ENCODE measurements around the gene CENPF. TPM values are rescaled to one million over a fixed set of nuclear protein-coding genes. Genes with fewer than 3 reads are reported as not detected.

Gene CENPF
- total RNA-seq, 3 donors from 2014 or later (not counting 1 experiment from before 2014, with no cell fraction given), result 3.8 to 6.6 (median 4.0) TPM

- Histone ChIP-seq H3K4me3 (ENCODE audit: low read length) (no peak overlapping the region), H3K9me3 (ENCODE audit: control insufficient read depth, insufficient read depth, low read length) (no peaks in the 10 kb centered on the region), H3K4me1 (ENCODE audit: control insufficient read depth, insufficient read depth, low read length) (no peaks in the 10 kb centered on the region), H3K27me3 (ENCODE audit: control insufficient read depth, insufficient read depth, low read length) (no peaks in the 10 kb centered on the region), H3K36me3 (ENCODE audit: control insufficient read depth, insufficient read depth, low read length) (no peaks in the 10 kb centered on the region), H3K27ac (ENCODE audit: low read length) (no peak overlapping the region)
- TF ChIP-seq CTCF (IDR thresholded peaks at IDR 0.05), result no peak
- no peak for ATAC-seq
- no peaks in the 10 kb centered on the region for H3K27me3 Mint-ChIP-seq (ENCODE audit: low read depth in 2 of 2)
- peaks cover 3 to 4% of the 10 kb centered on the region in 2 donors for H3K4me1 Mint-ChIP-seq
- no peak overlapping the region for H3K4me3 Mint-ChIP-seq
- no peaks in the 10 kb centered on the region for H3K9me3 Mint-ChIP-seq
- DNase-seq, result no peak
- no peak overlapping the region for H3K27ac Mint-ChIP-seq
- H3K36me3 Mint-ChIP-seq, result no peaks in the 10 kb centered on the region
- intact Hi-C loops (cut with micrococcal nuclease), result loop anchor here (2.0 kb wide), 1 partner anchor 422 kb away; no protein-coding TSS in a partner anchor
These were observed 34.1 kb downstream of the CENPF start for GRCh38 chr1:214637125-214637524.

GRCh38 chr1:214637722-214638458 is 34.9 kb downstream of the CENPF start:
- Histone ChIP-seq H3K9me3 (ENCODE audit: control insufficient read depth, insufficient read depth, low read length) (no peaks in the 10 kb centered on the region), H3K4me1 (ENCODE audit: control insufficient read depth, insufficient read depth, low read length) (no peaks in the 10 kb centered on the region), H3K36me3 (ENCODE audit: control insufficient read depth, insufficient read depth, low read length) (no peaks in the 10 kb centered on the region), H3K4me3 (ENCODE audit: low read length) (no peak overlapping the region), H3K27ac (ENCODE audit: low read length) (no peak overlapping the region), H3K27me3 (ENCODE audit: control insufficient read depth, insufficient read depth, low read length) (no peaks in the 10 kb centered on the region)
- H3K4me1 Mint-ChIP-seq, result no peaks in the 10 kb centered on the region
- 71% methylated on average over 5 of the region's 6 CpGs for WGBS (ENCODE audit: insufficient coverage)
- H3K36me3 Mint-ChIP-seq, result no peaks in the 10 kb centered on the region
- no peaks in the 10 kb centered on the region for H3K9me3 Mint-ChIP-seq
- peak in 1 of 2 donors; percentile 70 for DNase-seq
- intact Hi-C loops (cut with micrococcal nuclease), result loop anchor here (2.0 kb wide), 1 partner anchor 423 kb away; no protein-coding TSS in a partner anchor
- ATAC-seq, result peak in 2 of 3 donors; percentile 44 to 56
- no peaks in the 10 kb centered on the region for H3K27me3 Mint-ChIP-seq (ENCODE audit: low read depth in 2 of 2)
- peak; percentile 69 for TF ChIP-seq CTCF (IDR thresholded peaks at IDR 0.05)
- H3K4me3 Mint-ChIP-seq, result no peak overlapping the region
- H3K27ac Mint-ChIP-seq, result no peak overlapping the region

- TF ChIP-seq CTCF (IDR thresholded peaks at IDR 0.05), result no peak
- no peaks in the 10 kb centered on the region for H3K36me3 ChIP-seq (ENCODE audit: control insufficient read depth, insufficient read depth, low read length)
- H3K27me3 ChIP-seq (ENCODE audit: control insufficient read depth, insufficient read depth, low read length), result no peaks in the 10 kb centered on the region
- ATAC-seq (no peak), DNase-seq (no peak)
- H3K4me1 ChIP-seq (ENCODE audit: control insufficient read depth, insufficient read depth, low read length), result no peaks in the 10 kb centered on the region
- 85% methylated on average over 5 of the region's 6 CpGs for WGBS (ENCODE audit: insufficient coverage)
- Mint-ChIP-seq H3K4me3 (no peak overlapping the region), H3K27ac (no peak overlapping the region), H3K36me3 (no peaks in the 10 kb centered on the region), H3K27me3 (ENCODE audit: low read depth in 2 of 2) (no peaks in the 10 kb centered on the region), H3K9me3 (no peaks in the 10 kb centered on the region), H3K4me1 (no peaks in the 10 kb centered on the region)
- no peaks in the 10 kb centered on the region for H3K9me3 ChIP-seq (ENCODE audit: control insufficient read depth, insufficient read depth, low read length)
- H3K27ac ChIP-seq (ENCODE audit: low read length), result no peak overlapping the region
- H3K4me3 ChIP-seq (ENCODE audit: low read length), result no peak overlapping the region
- intact Hi-C loops (cut with micrococcal nuclease), result no loop called here
These were observed 35.4 kb downstream of the CENPF start for GRCh38 chr1:214638459-214638807.

- ATAC-seq (no peak), DNase-seq (no peak)
- Mint-ChIP-seq H3K27ac (no peak overlapping the region), H3K9me3 (no peaks in the 10 kb centered on the region), H3K36me3 (no peaks in the 10 kb centered on the region), H3K27me3 (ENCODE audit: low read depth in 2 of 2) (no peaks in the 10 kb centered on the region), H3K4me3 (no peak overlapping the region), H3K4me1 (no peaks in the 10 kb centered on the region)
- Histone ChIP-seq H3K27ac (ENCODE audit: low read length) (no peak overlapping the region), H3K4me3 (ENCODE audit: low read length) (no peak overlapping the region), H3K4me1 (ENCODE audit: control insufficient read depth, insufficient read depth, low read length) (no peaks in the 10 kb centered on the region), H3K9me3 (ENCODE audit: control insufficient read depth, insufficient read depth, low read length) (no peaks in the 10 kb centered on the region), H3K27me3 (ENCODE audit: control insufficient read depth, insufficient read depth, low read length) (no peaks in the 10 kb centered on the region), H3K36me3 (ENCODE audit: control insufficient read depth, insufficient read depth, low read length) (no peaks in the 10 kb centered on the region)
- no peak for TF ChIP-seq CTCF (IDR thresholded peaks at IDR 0.05)
- WGBS (ENCODE audit: insufficient coverage), result 100% methylated on average over 2 of the region's 3 CpGs
- intact Hi-C loops (cut with micrococcal nuclease), result no loop called here
These were observed 36.0 kb downstream of the CENPF start for GRCh38 chr1:214638997-214639396.

All from natural killer cell (primary cell).